A673 (cell line): ENCODE measurements around the gene ERC1. TPM values are rescaled to one million over a fixed set of nuclear protein-coding genes. Genes with fewer than 3 reads are reported as not detected.
A peak's percentile ranks its signal among the peaks of the same experiment; 100 is the strongest.

Experiments
- BruUV-seq: library from RNA; stranded (reverse); fragments of 400-500 nt; replicated peaks from 2 replicates; lab custom pipeline; 2021; lab: Mats Ljungman, UMichigan
- CTCF ChIA-PET: fragments of 300-600 bp; sonication (Branson Sonifier 250); formaldehyde crosslinking; loops from one replicate; lab custom pipeline; 2022; ENCODE audit warnings: antibody characterized with exemption; lab: Charles Lee
- POLR2A ChIA-PET: fragments of 300-600 bp; sonication (Branson Sonifier 250); formaldehyde crosslinking; loops from one replicate; lab custom pipeline; 2022; ENCODE audit warnings: antibody characterized with exemption; ENCODE audit not compliant: low non-redundant PET; lab: Charles Lee
- DNase-seq: peaks from one replicate; pipeline ENCODE4 v3.0.0-alpha.2; 2015; ENCODE audit warnings: low spot score
- H3K27ac ChIP-seq: fragments of 200-600 bp; sonication (generic); 2 replicates; pipeline ENCODE4 v1.5.1; 2016; ENCODE audit warnings: mixed run types, low read depth, mild to moderate bottlenecking, mixed read lengths, antibody characterized with exemption, low read length; ENCODE audit not compliant: poor library complexity, severe bottlenecking
- H3K27me3 ChIP-seq: fragments of 200-600 bp; sonication (generic); replicated peaks from 2 replicates; pipeline ENCODE4 v1.6.1; 2017; ENCODE audit warnings: mixed run types, low read depth, mild to moderate bottlenecking, mixed read lengths, antibody characterized with exemption, low read length; ENCODE audit not compliant: insufficient read depth, poor library complexity
- H3K36me3 ChIP-seq: fragments of 200-600 bp; sonication (generic); 2 replicates; pipeline ENCODE4 v1.6.1; 2016; ENCODE audit warnings: mixed run types, mild to moderate bottlenecking, mixed read lengths, antibody characterized with exemption, low read length; ENCODE audit not compliant: insufficient read depth, poor library complexity, severe bottlenecking
- H3K4me1 ChIP-seq: fragments of 200-600 bp; sonication (generic); 2 replicates; pipeline ENCODE4 v1.6.1; 2017; ENCODE audit warnings: mixed run types, mild to moderate bottlenecking, mixed read lengths, antibody characterized with exemption, low read length; ENCODE audit not compliant: insufficient read depth, poor library complexity, severe bottlenecking
- H3K4me3 ChIP-seq: fragments of 200-600 bp; sonication (generic); 2 replicates; pipeline ENCODE4 v1.5.1; 2016; ENCODE audit warnings: low read depth, mixed run types, mild to moderate bottlenecking, mixed read lengths, low read length; ENCODE audit not compliant: poor library complexity, severe bottlenecking
- H3K9me3 ChIP-seq: fragments of 200-600 bp; sonication (generic); 2 replicates; pipeline ENCODE4 v1.6.1; 2016; ENCODE audit warnings: mixed run types, low read depth, mild to moderate bottlenecking, mixed read lengths, antibody characterized with exemption, low read length; ENCODE audit not compliant: poor library complexity, severe bottlenecking
- CTCF ChIP-seq: fragments of 300-800, 200-600 bp; sonication (generic); conservative IDR thresholded peaks from 2 replicates; pipeline ENCODE4 v1.5.1; 2017; ENCODE audit warnings: low read depth, mild to moderate bottlenecking, antibody characterized with exemption, low read length, moderate library complexity, mixed read lengths
- EZH2 ChIP-seq: fragments of 200-600 bp; sonication (generic); IDR thresholded peaks from 2 replicates; pipeline ENCODE4 v1.6.1; 2017; ENCODE audit warnings: borderline replicate concordance, low read depth, mild to moderate bottlenecking, mixed read lengths, antibody characterized with exemption, low read length; ENCODE audit not compliant: poor library complexity, severe bottlenecking
- intact Hi-C: fragments of 100-400 bp; cut with micrococcal nuclease; formaldehyde crosslinking; loops from one replicate; pipeline ENCODE4 v1.10.0; 2022; ENCODE audit not compliant: unreplicated experiment
- total RNA-seq: library from RNA; stranded (reverse); gene quantifications from 2 replicates; pipeline ENCODE4 v1.2.3, GENCODE V29; 2021

The ERC1 gene
- total RNA-seq, 1 experiment from 2014 or later, result 60.7 TPM

- CTCF ChIA-PET, result no interaction called here
- no TSS peak for BruUV-seq
- intact Hi-C loops, result no loop called here
These were observed 371.2 kb downstream of the ERC1 start for GRCh38 chr12:1362143-1362662.

GRCh38 chr12:1365703-1366102 is 374.7 kb downstream of the ERC1 start:
- TF ChIP-seq EZH2 (no peak), CTCF (no peak)
- no TSS peak for BruUV-seq
- intact Hi-C loops, result no loop called here
- Histone ChIP-seq H3K36me3 (no peaks in the 10 kb centered on the region), H3K4me1 (peaks cover 39% of the 10 kb centered on the region), H3K9me3 (no peaks in the 10 kb centered on the region), H3K27ac (no peak overlapping the region), H3K4me3 (no peak overlapping the region), H3K27me3 (no peaks in the 10 kb centered on the region)
- ChIA-PET POLR2A (no interaction called here), CTCF (no interaction called here)
- DNase-seq, result no peak

More at GRCh38 chr12:1362143-1362662, 371.2 kb downstream of the ERC1 start:
- Histone ChIP-seq H3K27me3 (no peaks in the 10 kb centered on the region), H3K36me3 (no peaks in the 10 kb centered on the region), H3K27ac (no peak overlapping the region), H3K4me3 (no peak overlapping the region), H3K4me1 (peaks cover 5% of the 10 kb centered on the region), H3K9me3 (no peaks in the 10 kb centered on the region)
- TF ChIP-seq CTCF (no peak), EZH2 (no peak)
- POLR2A ChIA-PET, result no interaction called here
- DNase-seq, result no peak

- Histone ChIP-seq H3K9me3 (no peaks in the 10 kb centered on the region), H3K4me1 (peaks cover 39% of the 10 kb centered on the region), H3K27me3 (no peaks in the 10 kb centered on the region), H3K27ac (peak overlapping the region; percentile 1), H3K4me3 (no peak overlapping the region), H3K36me3 (no peaks in the 10 kb centered on the region)
- intact Hi-C loops, result no loop called here
- TF ChIP-seq CTCF, result no peak
- no peak for TF ChIP-seq EZH2
- ChIA-PET POLR2A (interaction anchor here (0.7 kb wide), 1 partner anchor 324 kb away, joined by 5 read pairs; no protein-coding TSS in a partner anchor), CTCF (no interaction called here)
- BruUV-seq, result no TSS peak
- peak; percentile 73 for DNase-seq
These were observed 376.6 kb downstream of the ERC1 start for GRCh38 chr12:1367331-1368291.
